ENCODE data around the gene MARCHF10. TPM values are rescaled to one million over a fixed set of nuclear protein-coding genes. Genes with fewer than 3 reads are reported as not detected.

The MARCHF10 gene
- total RNA-seq, 1 experiment from 2014 or later, result 8.0 TPM

DNA sequence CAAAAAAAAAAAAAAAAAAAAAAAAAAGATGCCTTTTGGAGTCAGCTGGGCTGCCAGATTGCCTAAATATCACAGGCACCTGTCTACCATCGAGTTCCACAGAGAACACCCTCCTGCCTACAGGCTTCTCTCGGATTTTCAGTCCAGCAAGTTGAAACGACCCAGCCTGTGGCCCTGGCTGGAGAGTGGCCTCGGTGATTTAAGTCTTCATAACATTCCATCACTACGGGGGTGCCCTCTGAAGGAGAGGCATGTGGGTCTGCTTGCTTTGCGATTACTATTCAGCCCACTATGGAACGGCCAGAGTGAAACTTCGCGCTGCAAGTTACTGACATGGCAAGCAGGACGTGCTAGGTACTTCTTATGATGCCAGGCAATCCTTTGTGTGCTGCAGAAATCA, 42.8 kb downstream of the MARCHF10 start:
- DNase-seq, result no peak
- TF ChIP-seq, protein P1, sequence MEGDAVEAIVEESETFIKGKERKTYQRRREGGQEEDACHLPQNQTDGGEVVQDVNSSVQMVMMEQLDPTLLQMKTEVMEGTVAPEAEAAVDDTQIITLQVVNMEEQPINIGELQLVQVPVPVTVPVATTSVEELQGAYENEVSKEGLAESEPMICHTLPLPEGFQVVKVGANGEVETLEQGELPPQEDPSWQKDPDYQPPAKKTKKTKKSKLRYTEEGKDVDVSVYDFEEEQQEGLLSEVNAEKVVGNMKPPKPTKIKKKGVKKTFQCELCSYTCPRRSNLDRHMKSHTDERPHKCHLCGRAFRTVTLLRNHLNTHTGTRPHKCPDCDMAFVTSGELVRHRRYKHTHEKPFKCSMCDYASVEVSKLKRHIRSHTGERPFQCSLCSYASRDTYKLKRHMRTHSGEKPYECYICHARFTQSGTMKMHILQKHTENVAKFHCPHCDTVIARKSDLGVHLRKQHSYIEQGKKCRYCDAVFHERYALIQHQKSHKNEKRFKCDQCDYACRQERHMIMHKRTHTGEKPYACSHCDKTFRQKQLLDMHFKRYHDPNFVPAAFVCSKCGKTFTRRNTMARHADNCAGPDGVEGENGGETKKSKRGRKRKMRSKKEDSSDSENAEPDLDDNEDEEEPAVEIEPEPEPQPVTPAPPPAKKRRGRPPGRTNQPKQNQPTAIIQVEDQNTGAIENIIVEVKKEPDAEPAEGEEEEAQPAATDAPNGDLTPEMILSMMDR (conservative IDR thresholded peaks at IDR 0.05), result no peak
- no peak for TF ChIP-seq EZH2 (IDR thresholded peaks at IDR 0.05; ENCODE audit: low read depth)
- intact Hi-C loops (cut with micrococcal nuclease; ENCODE audit: unreplicated experiment), result no loop called here
- Histone ChIP-seq H3K36me3 (ENCODE audit: low read depth) (no peaks in the 10 kb centered on the region), H3K9me3 (ENCODE audit: insufficient read depth, low read depth) (no peaks in the 10 kb centered on the region), H3F3A (ENCODE audit: insufficient read depth, low read depth) (peaks cover 28% of the 10 kb centered on the region), H3K79me2 (ENCODE audit: low read depth) (no peaks in the 10 kb centered on the region), H3K4me1 (replicated peaks; ENCODE audit: insufficient read depth) (peaks cover 30% of the 10 kb centered on the region), H4K20me1 (ENCODE audit: insufficient read depth) (no peaks in the 10 kb centered on the region), H3K4me3 (no peak overlapping the region), H3K9me2 (ENCODE audit: insufficient read depth) (no peaks in the 10 kb centered on the region), H3K4me2 (no peak overlapping the region), H2AFZ (no peak overlapping the region), H3K27me3 (ENCODE audit: insufficient read depth, low read depth) (no peaks in the 10 kb centered on the region), H3K27ac (no peak overlapping the region)
- POLR2A ChIA-PET (ENCODE audit: unreplicated experiment), result no interaction called here
- CTCF ChIA-PET, result no interaction called here
- BruUV-seq (replicated peaks), result no TSS peak

DNA sequence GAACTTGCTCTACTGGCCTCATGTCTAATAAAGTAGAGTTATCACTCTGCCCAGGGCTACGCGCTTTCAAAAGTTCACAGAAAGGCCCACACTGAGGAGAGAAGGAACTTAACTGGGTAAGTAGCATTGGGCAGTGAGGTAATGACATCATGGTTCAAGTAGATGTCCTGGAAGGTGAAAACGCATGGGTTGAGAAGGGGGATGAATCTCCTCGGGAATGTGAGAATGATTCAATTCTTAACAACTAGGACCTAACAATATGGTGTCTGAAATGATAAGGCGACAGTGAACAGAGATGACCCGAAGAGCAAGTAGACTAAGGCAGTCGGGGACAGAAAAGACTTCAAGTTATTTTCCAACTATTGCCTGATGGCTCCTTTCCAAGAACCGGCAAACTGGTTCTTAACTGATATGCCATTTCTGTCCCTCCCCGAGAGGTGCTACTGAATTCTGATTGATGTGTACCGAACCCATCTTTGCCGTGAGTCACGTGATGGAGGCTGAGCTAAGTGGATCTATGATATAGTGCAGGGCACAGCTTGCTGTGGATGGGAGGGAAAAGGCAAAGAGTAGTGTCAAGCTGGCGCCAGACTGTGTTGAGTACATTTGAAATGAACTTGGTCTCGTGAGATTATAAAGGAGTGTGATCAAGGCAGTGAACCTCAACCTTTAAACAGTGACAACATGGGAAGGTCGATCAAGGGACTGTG, 44.1 kb downstream of the MARCHF10 start:
- DNase-seq, result no peak
- H3K27me3 ChIP-seq (ENCODE audit: insufficient read depth, low read depth), result no peaks in the 10 kb centered on the region
- H3F3A ChIP-seq (ENCODE audit: insufficient read depth, low read depth), result peaks cover 38% of the 10 kb centered on the region
- H3K27ac ChIP-seq, result no peak overlapping the region
- H3K4me3 ChIP-seq, result no peak overlapping the region
- CTCF ChIA-PET, result interaction anchor here (0.5 kb wide), 1 partner anchor 47 kb away, joined by 7 read pairs; no protein-coding TSS in a partner anchor
- no peak overlapping the region for H3K4me2 ChIP-seq
- TF ChIP-seq EZH2 (IDR thresholded peaks at IDR 0.05; ENCODE audit: low read depth), result no peak
- TF ChIP-seq, protein P1 (conservative IDR thresholded peaks at IDR 0.05), result no peak
- no peaks in the 10 kb centered on the region for H3K9me2 ChIP-seq (ENCODE audit: insufficient read depth)
- no peaks in the 10 kb centered on the region for H3K36me3 ChIP-seq (ENCODE audit: low read depth)
- H3K4me1 ChIP-seq (replicated peaks; ENCODE audit: insufficient read depth), result peaks cover 43% of the 10 kb centered on the region
- H3K9me3 ChIP-seq (ENCODE audit: insufficient read depth, low read depth), result no peaks in the 10 kb centered on the region
- no peak overlapping the region for H2AFZ ChIP-seq
- no peaks in the 10 kb centered on the region for H4K20me1 ChIP-seq (ENCODE audit: insufficient read depth)
- no peaks in the 10 kb centered on the region for H3K79me2 ChIP-seq (ENCODE audit: low read depth)
- intact Hi-C loops (cut with micrococcal nuclease; ENCODE audit: unreplicated experiment), result loop anchor here (5.0 kb wide), 1 partner anchor 47 kb away; no protein-coding TSS in a partner anchor
- BruUV-seq (replicated peaks), result no TSS peak
- POLR2A ChIA-PET (ENCODE audit: unreplicated experiment), result no interaction called here

DNA sequence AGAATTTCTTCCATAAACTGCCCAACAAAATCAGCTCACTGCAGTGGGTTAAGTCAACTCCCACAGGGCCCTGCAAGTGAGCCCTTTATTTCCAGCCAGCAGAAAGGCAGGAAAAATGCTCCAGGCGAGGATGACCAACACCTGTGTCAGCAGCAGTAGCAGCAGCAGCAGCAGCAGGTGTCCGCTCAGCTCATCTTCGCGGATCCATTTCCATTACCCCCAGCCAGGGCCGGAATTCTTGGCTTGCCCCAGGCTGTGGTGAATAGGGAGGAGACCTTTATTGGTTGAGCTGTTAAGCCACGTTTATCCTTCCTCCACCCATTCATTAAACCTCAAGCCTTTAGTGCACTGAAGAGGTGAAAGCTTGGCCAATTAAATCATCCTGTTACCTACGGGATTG, 46.2 kb downstream of the MARCHF10 start:
- Histone ChIP-seq H3K4me3 (no peak overlapping the region), H2AFZ (no peak overlapping the region), H3K4me2 (peak overlapping the region; percentile 56), H3K27me3 (ENCODE audit: insufficient read depth, low read depth) (no peaks in the 10 kb centered on the region), H3K79me2 (ENCODE audit: low read depth) (no peaks in the 10 kb centered on the region), H3K4me1 (replicated peaks; ENCODE audit: insufficient read depth) (peaks cover 48% of the 10 kb centered on the region), H3K36me3 (ENCODE audit: low read depth) (no peaks in the 10 kb centered on the region), H4K20me1 (ENCODE audit: insufficient read depth) (no peaks in the 10 kb centered on the region), H3K27ac (peak overlapping the region; percentile 54), H3K9me2 (ENCODE audit: insufficient read depth) (no peaks in the 10 kb centered on the region), H3F3A (ENCODE audit: insufficient read depth, low read depth) (peaks cover 38% of the 10 kb centered on the region), H3K9me3 (ENCODE audit: insufficient read depth, low read depth) (no peaks in the 10 kb centered on the region)
- POLR2A ChIA-PET (ENCODE audit: unreplicated experiment), result interaction anchor here (0.7 kb wide), 2 partner anchors 29 to 51 kb away, joined by 4 to 9 read pairs; no protein-coding TSS in a partner anchor
- TF ChIP-seq, protein P1 (conservative IDR thresholded peaks at IDR 0.05), result no peak
- TF ChIP-seq EZH2 (IDR thresholded peaks at IDR 0.05; ENCODE audit: low read depth), result no peak
- CTCF ChIA-PET, result interaction anchor here (1.4 kb wide), 1 partner anchor 17 kb away, joined by 5 read pairs; no protein-coding TSS in a partner anchor
- BruUV-seq (replicated peaks), result no TSS peak
- DNase-seq, result peak; percentile 82 to 96
- intact Hi-C loops (cut with micrococcal nuclease; ENCODE audit: unreplicated experiment), result loop anchor here (1.0 to 5.0 kb wide), 2 partner anchors 17 to 45 kb away; no protein-coding TSS in a partner anchor
